HEK293 (cell line): ENCODE data around the gene GLRA1.
A peak's percentile ranks its signal among the peaks of the same experiment; 100 is the strongest.

Source experiments
- CTCF ChIA-PET: fragments of 350-600 bp; formaldehyde crosslinking; extraction: SDS; loops from one replicate; lab custom pipeline; 2021; ENCODE audit warnings: antibody characterized with exemption; lab: Yijun Ruan, JAX
- POLR2A ChIA-PET: fragments of 300-600 bp; formaldehyde crosslinking; extraction: SDS; loops from one replicate; lab custom pipeline; 2020; ENCODE audit warnings: antibody characterized with exemption, inconsistent platforms; lab: Yijun Ruan, JAX
- H3K27ac ChIP-seq: fragments of 200-500 bp; sonication (Bioruptor generic); 2 replicates; pipeline ENCODE4 v1.5.1; 2014; ENCODE audit warnings: low read depth, low read length, control low read depth, inconsistent platforms; ENCODE audit errors: extremely low read depth
- H3K36me3 ChIP-seq, 2 experiments: fragments of 200-500 bp in 1 of 2; sonication (Bioruptor generic) in 1 of 2; 1 replicate in 1 of 2; 2 replicates in 1 of 2; pipeline ENCODE4 v1.5.1; 2014 to 2017; ENCODE audit warnings: inconsistent platforms in 2 of 2, low read length in 2 of 2; ENCODE audit not compliant: control insufficient read depth in 2 of 2, insufficient read depth in 1 of 2
- H3K4me1 ChIP-seq: fragments of 200-500 bp; sonication (Bioruptor generic); 2 replicates; pipeline ENCODE4 v1.5.1; 2014; ENCODE audit warnings: mild to moderate bottlenecking, low read length, inconsistent platforms; ENCODE audit not compliant: control insufficient read depth, insufficient read depth
- H3K4me3 ChIP-seq: 2 replicates; pipeline ENCODE4 v1.5.1; 2011; ENCODE audit warnings: low read depth, mild to moderate bottlenecking, control low read depth, low read length, moderate library complexity
- H3K9me3 ChIP-seq: fragments of 200-500 bp; sonication (Bioruptor generic); 2 replicates; pipeline ENCODE4 v1.5.1; 2014; ENCODE audit warnings: low read depth, low read length, inconsistent platforms; ENCODE audit not compliant: control insufficient read depth, insufficient read depth
- AEBP2 ChIP-seq: fragments of 450-650 bp; formaldehyde crosslinking; IDR thresholded peaks from 2 replicates; pipeline ENCODE4 v1.5.1; 2016; ENCODE audit warnings: missing biosample characterization, missing genetic modification characterization, borderline replicate concordance
- KLF7 ChIP-seq: fragments of 450-650 bp; formaldehyde crosslinking; IDR thresholded peaks from 2 replicates; pipeline ENCODE4 v1.5.1; 2016; ENCODE audit warnings: missing biosample characterization, missing genetic modification characterization, borderline replicate concordance
- KLF8 ChIP-seq: fragments of 450-650 bp; formaldehyde crosslinking; IDR thresholded peaks from 2 replicates; pipeline ENCODE4 v1.5.1; 2016; ENCODE audit warnings: missing biosample characterization, missing genetic modification characterization
- PRDM10 ChIP-seq: fragments of 450-650 bp; formaldehyde crosslinking; IDR thresholded peaks from 2 replicates; pipeline ENCODE4 v1.5.1; 2016; ENCODE audit warnings: missing biosample characterization, missing genetic modification characterization
- ZNF350 ChIP-seq: fragments of 450-650 bp; formaldehyde crosslinking; IDR thresholded peaks from 2 replicates; pipeline ENCODE4 v1.5.0; 2017; ENCODE audit warnings: missing biosample characterization, mild to moderate bottlenecking, missing genetic modification characterization
- ZNF37A ChIP-seq: fragments of 450-650 bp; IDR thresholded peaks from 2 replicates; pipeline ENCODE4 v1.5.1; 2018; ENCODE audit warnings: missing biosample characterization, missing genetic modification characterization
- ZNF394 ChIP-seq: fragments of 450-650 bp; formaldehyde crosslinking; IDR thresholded peaks from 2 replicates; pipeline ENCODE4 v1.5.1; 2016; ENCODE audit warnings: missing biosample characterization, missing genetic modification characterization, mild to moderate bottlenecking, moderate library complexity, borderline replicate concordance
- ZNF473 ChIP-seq: fragments of 450-650 bp; formaldehyde crosslinking; IDR thresholded peaks from 2 replicates; pipeline ENCODE4 v1.5.1; 2017; ENCODE audit warnings: missing biosample characterization, missing genetic modification characterization
- ZNF488 ChIP-seq: fragments of 450-650 bp; formaldehyde crosslinking; IDR thresholded peaks from 2 replicates; pipeline ENCODE4 v1.5.1; 2016; ENCODE audit warnings: missing biosample characterization, missing genetic modification characterization
- ZNF555 ChIP-seq: fragments of 450-650 bp; formaldehyde crosslinking; conservative IDR thresholded peaks from 2 replicates; pipeline ENCODE4 v1.5.1; 2017; ENCODE audit warnings: missing biosample characterization, mild to moderate bottlenecking, missing genetic modification characterization, inconsistent platforms
- ZNF580 ChIP-seq: fragments of 450-650 bp; formaldehyde crosslinking; IDR thresholded peaks from 2 replicates; pipeline ENCODE4 v1.5.1; 2016; ENCODE audit warnings: missing biosample characterization, missing genetic modification characterization
- ZNF623 ChIP-seq: fragments of 450-650 bp; formaldehyde crosslinking; IDR thresholded peaks from 2 replicates; pipeline ENCODE4 v1.5.1; 2016; ENCODE audit warnings: missing biosample characterization, missing genetic modification characterization
- ZNF629 ChIP-seq: fragments of 450-650 bp; formaldehyde crosslinking; IDR thresholded peaks from 2 replicates; pipeline ENCODE4 v1.5.1; 2017; ENCODE audit warnings: missing biosample characterization, missing genetic modification characterization
- ZNF670 ChIP-seq: fragments of 450-650 bp; formaldehyde crosslinking; IDR thresholded peaks from 2 replicates; pipeline ENCODE4 v1.5.1; 2016; ENCODE audit warnings: missing biosample characterization, missing genetic modification characterization, low read depth
- ZNF701 ChIP-seq: fragments of 450-650 bp; formaldehyde crosslinking; IDR thresholded peaks from 2 replicates; pipeline ENCODE4 v1.5.1; 2016; ENCODE audit warnings: missing biosample characterization, missing genetic modification characterization
- ZNF704 ChIP-seq: fragments of 450-650 bp; formaldehyde crosslinking; IDR thresholded peaks from 2 replicates; pipeline ENCODE4 v1.5.1; 2016; ENCODE audit warnings: missing biosample characterization, missing genetic modification characterization
- TF ChIP-seq, protein P1 (sequence below): fragments of 450-650 bp; formaldehyde crosslinking; IDR thresholded peaks from 2 replicates; pipeline ENCODE4 v1.5.1; 2016; ENCODE audit warnings: missing biosample characterization, missing genetic modification characterization, low read depth
- TF ChIP-seq, protein P2 (sequence below): fragments of 450-650 bp; formaldehyde crosslinking; IDR thresholded peaks from 2 replicates; pipeline ENCODE4 v1.5.1; 2016; ENCODE audit warnings: missing biosample characterization, missing genetic modification characterization

The GLRA1 gene

DNA sequence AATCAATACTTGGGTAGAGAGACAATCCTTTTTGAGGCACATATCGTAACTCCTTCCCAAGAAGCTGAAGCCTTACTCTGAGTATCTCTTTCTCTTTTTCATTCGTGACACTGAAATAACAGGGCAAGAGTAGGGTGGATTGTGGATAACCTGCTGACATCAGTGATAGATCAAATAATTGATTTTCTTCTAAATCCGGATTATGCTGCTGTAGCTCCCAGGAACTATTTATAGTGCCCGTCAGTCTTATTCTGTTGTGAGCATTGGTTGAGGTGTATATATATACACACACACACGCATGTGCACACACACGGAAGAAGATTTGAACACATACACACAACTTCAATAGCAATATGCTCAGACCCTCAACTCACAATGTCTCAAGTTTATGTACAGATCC is 43.2 kb upstream of the GLRA1 start:
- Histone ChIP-seq H3K4me1 (no peaks in the 10 kb centered on the region), H3K36me3 (no peaks in the 10 kb centered on the region), H3K9me3 (no peaks in the 10 kb centered on the region), H3K4me3 (no peak overlapping the region), H3K27ac (no peak overlapping the region)
- ChIA-PET POLR2A (no interaction called here), CTCF (interaction anchor here (0.7 kb wide), 1 partner anchor 49 kb away, joined by 3 read pairs; no protein-coding TSS in a partner anchor)
- TF ChIP-seq ZNF704 (tag by site-specific recombination) (no peak), ZNF555 (tag by site-specific recombination) (no peak), ZNF629 (tag by site-specific recombination) (no peak), ZNF488 (tag by site-specific recombination) (no peak), ZNF350 (no peak), KLF7 (no peak), KLF8 (tag by site-specific recombination) (no peak)
- TF ChIP-seq, protein P1, sequence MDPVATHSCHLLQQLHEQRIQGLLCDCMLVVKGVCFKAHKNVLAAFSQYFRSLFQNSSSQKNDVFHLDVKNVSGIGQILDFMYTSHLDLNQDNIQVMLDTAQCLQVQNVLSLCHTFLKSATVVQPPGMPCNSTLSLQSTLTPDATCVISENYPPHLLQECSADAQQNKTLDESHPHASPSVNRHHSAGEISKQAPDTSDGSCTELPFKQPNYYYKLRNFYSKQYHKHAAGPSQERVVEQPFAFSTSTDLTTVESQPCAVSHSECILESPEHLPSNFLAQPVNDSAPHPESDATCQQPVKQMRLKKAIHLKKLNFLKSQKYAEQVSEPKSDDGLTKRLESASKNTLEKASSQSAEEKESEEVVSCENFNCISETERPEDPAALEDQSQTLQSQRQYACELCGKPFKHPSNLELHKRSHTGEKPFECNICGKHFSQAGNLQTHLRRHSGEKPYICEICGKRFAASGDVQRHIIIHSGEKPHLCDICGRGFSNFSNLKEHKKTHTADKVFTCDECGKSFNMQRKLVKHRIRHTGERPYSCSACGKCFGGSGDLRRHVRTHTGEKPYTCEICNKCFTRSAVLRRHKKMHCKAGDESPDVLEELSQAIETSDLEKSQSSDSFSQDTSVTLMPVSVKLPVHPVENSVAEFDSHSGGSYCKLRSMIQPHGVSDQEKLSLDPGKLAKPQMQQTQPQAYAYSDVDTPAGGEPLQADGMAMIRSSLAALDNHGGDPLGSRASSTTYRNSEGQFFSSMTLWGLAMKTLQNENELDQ (tag by site-specific recombination), result no peak
- TF ChIP-seq, protein P2, sequence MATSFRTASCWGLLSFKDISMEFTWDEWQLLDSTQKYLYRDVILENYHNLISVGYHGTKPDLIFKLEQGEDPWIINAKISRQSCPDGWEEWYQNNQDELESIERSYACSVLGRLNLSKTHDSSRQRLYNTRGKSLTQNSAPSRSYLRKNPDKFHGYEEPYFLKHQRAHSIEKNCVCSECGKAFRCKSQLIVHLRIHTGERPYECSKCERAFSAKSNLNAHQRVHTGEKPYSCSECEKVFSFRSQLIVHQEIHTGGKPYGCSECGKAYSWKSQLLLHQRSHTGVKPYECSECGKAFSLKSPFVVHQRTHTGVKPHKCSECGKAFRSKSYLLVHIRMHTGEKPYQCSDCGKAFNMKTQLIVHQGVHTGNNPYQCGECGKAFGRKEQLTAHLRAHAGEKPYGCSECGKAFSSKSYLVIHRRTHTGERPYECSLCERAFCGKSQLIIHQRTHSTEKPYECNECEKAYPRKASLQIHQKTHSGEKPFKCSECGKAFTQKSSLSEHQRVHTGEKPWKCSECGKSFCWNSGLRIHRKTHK, result no peak

DNA sequence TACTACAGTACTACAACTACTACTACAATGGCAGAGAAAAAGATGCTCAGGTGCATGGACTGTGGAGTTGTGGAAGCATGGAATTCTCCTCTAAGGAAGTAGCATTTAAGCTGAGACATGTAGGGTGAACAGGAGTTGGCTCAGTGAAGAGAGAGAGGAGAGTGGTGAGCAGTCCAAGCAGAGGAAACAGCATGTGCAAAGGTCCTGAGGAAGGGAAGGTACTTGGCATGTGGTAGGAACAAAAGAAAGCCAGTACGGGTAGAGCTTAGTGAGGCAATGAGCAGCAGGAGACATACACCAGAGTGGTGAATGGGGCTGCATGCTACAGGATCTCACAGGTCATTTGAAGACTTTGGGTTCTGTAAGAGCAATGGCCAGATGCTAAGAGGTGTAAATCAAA is 41.4 kb upstream of the GLRA1 start:
- no peaks in the 10 kb centered on the region for H3K4me1 ChIP-seq
- CTCF ChIA-PET, result no interaction called here
- POLR2A ChIA-PET, result no interaction called here
- no peaks in the 10 kb centered on the region for H3K9me3 ChIP-seq
- H3K36me3 ChIP-seq, result no peaks in the 10 kb centered on the region
- H3K4me3 ChIP-seq, result no peak overlapping the region
- no peak overlapping the region for H3K27ac ChIP-seq
- TF ChIP-seq ZNF555 (tag by site-specific recombination) (no peak), ZNF623 (tag by site-specific recombination) (peak; percentile 70), ZNF670 (tag by site-specific recombination) (no peak)

- no peaks in the 10 kb centered on the region for H3K36me3 ChIP-seq
- no peaks in the 10 kb centered on the region for H3K4me1 ChIP-seq
- H3K4me3 ChIP-seq, result no peak overlapping the region
- CTCF ChIA-PET, result interaction anchor here (0.5 kb wide), 1 partner anchor 12 kb away, joined by 4 read pairs; no protein-coding TSS in a partner anchor
- no peaks in the 10 kb centered on the region for H3K9me3 ChIP-seq
- POLR2A ChIA-PET, result no interaction called here
- no peak overlapping the region for H3K27ac ChIP-seq
- TF ChIP-seq ZNF37A (tag by site-specific recombination), result no peak
- TF ChIP-seq PRDM10 (tag by site-specific recombination), result no peak
- no peak for TF ChIP-seq ZNF580 (tag by site-specific recombination)
- no peak for TF ChIP-seq ZNF701 (tag by site-specific recombination)
- no peak for TF ChIP-seq ZNF473 (tag by site-specific recombination)
- TF ChIP-seq ZNF394 (tag by site-specific recombination), result no peak
- no peak for TF ChIP-seq AEBP2 (tag by site-specific recombination)
- TF ChIP-seq ZNF704 (tag by site-specific recombination), result no peak
Observed at GRCh38 chr5:151964471-151964870, 39.8 kb upstream of the GLRA1 start.
